ENCODE data around the gene MTTP.
A peak's percentile ranks its signal among the peaks of the same experiment; 100 is the strongest.
"Not testable (repeated sequence)": the region's sequence is repeated elsewhere in the genome, so short reads cannot be mapped to it uniquely, and the experiment has no call there.

Gene MTTP

DNA sequence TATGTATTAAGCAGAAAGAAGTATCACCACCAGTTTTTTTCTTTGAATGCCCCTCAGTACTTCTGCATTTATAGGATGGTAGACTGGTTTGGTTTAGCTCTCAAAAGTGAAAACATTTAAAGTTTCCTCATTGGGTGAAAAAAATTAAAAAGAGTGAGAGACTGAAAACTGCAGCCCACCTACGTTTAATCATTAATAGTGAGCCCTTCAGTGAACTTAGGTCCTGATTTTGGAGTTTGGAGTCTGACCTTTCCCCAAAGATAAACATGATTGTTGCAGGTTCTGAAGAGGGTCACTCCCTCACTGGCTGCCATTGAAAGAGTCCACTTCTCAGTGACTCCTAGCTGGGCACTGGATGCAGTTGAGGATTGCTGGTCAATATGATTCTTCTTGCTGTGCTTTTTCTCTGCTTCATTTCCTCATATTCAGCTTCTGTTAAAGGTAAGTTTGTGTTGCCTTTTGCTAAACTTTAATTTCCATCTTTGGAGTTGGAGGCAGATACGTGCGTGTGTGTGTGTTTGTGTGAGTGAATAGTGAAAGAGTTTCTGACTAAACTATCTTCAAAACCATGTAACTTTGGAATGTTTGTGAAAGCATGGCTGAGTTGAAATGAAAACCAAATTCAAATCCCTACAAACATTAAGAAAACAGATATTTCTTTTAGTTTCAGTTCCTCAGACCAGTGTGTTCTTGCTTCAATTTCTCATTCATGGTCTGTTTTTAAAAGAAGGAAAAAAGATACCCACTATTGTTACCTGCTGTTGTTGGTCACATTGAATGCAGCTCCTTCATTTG is at the start of gene MTTP:
Gene MTTP, plus strand, starts transcription at position 295 of the 795 bp plus-strand sequence. Its CDS starts 86 bp downstream, at position 381.
- Mint-ChIP-seq H3K4me1 (peaks cover 7% of the 10 kb centered on the region), H3K9me3 (no peaks in the 10 kb centered on the region), H3K27ac (peak within 1 kb of the TSS; percentile 92), H3K36me3 (no peaks in the 10 kb centered on the region), H3K4me3 (peak within 1 kb of the TSS; percentile 82), H3K27me3 (no peaks in the 10 kb centered on the region)
- peak; percentile 87 for ATAC-seq (ENCODE audit: low read depth)
- no peak for DNase-seq (ENCODE audit: low spot score in 2 of 2)

DNA sequence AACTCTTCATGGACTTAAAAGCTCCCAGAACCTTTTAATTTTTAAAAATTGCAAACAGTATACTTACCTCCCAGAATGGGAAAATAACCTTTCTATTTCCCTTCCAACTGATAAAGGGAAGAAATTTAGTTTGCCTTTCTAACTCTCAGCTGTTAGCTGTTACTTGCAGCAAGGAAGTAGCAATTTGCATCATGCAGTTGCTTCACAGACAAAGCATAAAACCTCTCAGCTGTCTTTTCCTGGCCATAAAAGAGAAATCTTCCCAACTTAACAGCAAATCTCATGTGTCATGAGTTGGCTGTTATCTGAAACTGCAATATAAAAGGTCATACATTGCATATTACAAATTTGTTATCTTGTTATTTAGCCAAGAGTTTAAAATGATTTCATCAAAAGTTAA is 45.4 kb upstream of the MTTP start:
- Mint-ChIP-seq H3K27me3 (peaks cover 7% of the 10 kb centered on the region), H3K4me3 (no peak overlapping the region), H3K27ac (no peak overlapping the region), H3K4me1 (no peaks in the 10 kb centered on the region), H3K9me3 (peaks cover 2% of the 10 kb centered on the region), H3K36me3 (no peaks in the 10 kb centered on the region)
- ATAC-seq (ENCODE audit: low read depth) (no peak), DNase-seq (ENCODE audit: low spot score in 2 of 2) (no peak)

DNA sequence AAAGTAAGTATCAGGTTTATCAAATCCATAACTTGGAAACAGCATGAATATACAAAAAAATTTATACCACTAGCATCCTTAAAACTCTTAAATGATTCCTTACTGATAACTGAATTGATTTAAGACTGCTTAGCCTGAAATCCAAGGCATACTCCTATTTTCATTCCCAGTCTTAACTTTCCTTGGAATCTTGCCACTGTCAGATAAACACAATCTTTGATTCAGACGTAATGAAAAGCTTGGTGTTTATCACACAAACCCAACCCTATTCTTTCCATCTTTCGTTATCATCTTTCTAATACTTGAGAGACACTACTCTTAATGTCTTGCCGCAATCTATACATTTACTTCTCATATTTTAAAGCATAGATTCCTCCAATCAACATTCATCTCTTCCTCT is 44.7 kb upstream of the MTTP start:
- Mint-ChIP-seq H3K9me3 (peaks cover 2% of the 10 kb centered on the region), H3K36me3 (no peaks in the 10 kb centered on the region), H3K4me3 (no peak overlapping the region), H3K27ac (no peak overlapping the region), H3K4me1 (no peaks in the 10 kb centered on the region), H3K27me3 (peaks cover 7% of the 10 kb centered on the region)
- DNase-seq (ENCODE audit: low spot score in 2 of 2) (no peak), ATAC-seq (ENCODE audit: low read depth) (no peak)

DNA sequence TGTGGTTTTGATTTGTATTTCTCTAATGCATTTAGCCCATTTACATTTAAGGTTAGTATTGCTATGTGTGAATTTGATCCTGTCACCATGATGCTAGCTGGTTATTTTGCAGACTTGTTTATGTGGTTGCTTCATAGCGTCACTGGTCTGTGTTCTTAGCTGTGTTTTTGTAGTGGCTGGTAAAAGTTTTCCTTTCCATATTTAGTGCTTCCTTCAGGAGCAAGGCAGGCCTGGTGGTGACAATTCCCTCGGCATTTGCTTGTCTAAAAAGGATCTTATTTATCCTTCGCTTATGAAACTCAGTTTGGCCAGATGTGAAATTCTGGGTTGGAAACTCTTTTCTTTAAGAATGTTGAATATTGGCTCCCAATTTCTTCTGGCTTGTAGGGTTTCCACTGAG is 39.9 kb upstream of the MTTP start:
- not testable (repeated sequence) for DNase-seq (ENCODE audit: low spot score in 2 of 2)

DNA sequence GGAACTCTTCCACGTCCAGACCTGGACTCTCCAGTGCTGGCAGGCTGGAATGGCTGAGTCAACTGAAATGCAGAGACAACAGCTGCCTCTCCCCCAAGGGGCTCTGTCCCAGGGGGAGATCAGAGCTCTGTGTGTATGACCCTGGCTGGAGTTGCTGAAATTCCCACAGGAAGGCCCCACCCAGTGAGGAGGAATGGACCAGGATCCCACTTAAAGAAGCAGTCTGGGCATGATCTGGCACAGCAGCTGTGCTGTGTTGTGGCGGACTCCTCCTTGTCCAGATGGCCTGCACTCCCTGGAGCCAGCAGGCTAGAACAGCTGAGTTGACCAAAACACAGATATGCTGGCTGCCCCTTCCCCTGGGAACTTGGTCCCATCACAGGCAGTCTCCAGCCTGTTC is 38.4 kb upstream of the MTTP start:
- Mint-ChIP-seq H3K4me1 (no peaks in the 10 kb centered on the region), H3K36me3 (no peaks in the 10 kb centered on the region), H3K27me3 (peaks cover 11% of the 10 kb centered on the region), H3K27ac (no peak overlapping the region), H3K4me3 (no peak overlapping the region), H3K9me3 (peaks cover 2% of the 10 kb centered on the region)
- DNase-seq (ENCODE audit: low spot score in 2 of 2): no peak
- ATAC-seq (ENCODE audit: low read depth): no peak

More for the DNA sequence above, 39.9 kb upstream of the MTTP start:
- H3K9me3 Mint-ChIP-seq; H3K4me1 Mint-ChIP-seq; ATAC-seq (ENCODE audit: low read depth); H3K36me3 Mint-ChIP-seq; H3K27ac Mint-ChIP-seq; H3K4me3 Mint-ChIP-seq: not testable (repeated sequence)
- H3K27me3 Mint-ChIP-seq: peaks cover 14% of the 10 kb centered on the region

DNA sequence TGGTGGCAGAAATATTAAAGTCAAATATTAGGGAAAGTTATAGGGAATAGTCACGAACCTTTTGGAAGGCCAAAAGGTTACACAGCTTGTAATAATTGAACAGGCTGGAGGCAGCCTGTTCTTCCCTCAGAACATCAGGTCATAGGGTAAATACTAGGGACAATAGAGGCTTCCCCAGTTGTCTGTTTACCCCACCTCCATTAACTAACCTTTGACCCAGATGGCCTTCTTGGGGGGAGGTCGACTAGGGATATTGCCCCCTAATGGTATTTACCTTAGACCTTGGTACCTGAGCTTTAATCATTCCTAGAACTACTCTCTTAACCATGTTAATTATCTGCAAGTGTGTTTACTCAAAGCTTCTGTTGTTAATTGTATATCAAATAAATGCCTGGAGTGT is 37.8 kb upstream of the MTTP start:
- Mint-ChIP-seq H3K4me1 (no peaks in the 10 kb centered on the region), H3K36me3 (no peaks in the 10 kb centered on the region), H3K4me3 (no peak overlapping the region), H3K27ac (no peak overlapping the region), H3K27me3 (peaks cover 13% of the 10 kb centered on the region), H3K9me3 (peaks cover 2% of the 10 kb centered on the region)
- ATAC-seq (ENCODE audit: low read depth) (no peak), DNase-seq (ENCODE audit: low spot score in 2 of 2) (no peak)

DNA sequence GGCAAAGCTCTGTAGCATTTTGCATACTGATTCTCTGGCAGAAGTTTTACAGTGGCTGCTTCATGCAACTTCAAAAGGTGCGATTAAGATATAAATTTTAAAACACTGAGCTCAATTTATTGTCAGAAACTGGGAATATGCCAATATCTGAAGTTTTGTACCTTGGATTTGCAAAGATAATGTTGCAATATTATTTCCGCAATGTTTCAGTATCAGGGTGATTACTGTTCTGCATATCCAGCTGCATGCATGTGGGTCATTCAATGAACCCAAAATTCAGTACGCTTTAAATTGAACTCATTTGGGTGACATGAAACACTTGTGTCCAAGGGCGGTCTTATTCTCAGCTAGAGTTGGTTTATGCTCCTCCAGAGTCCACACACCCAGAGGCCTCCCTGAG is 37.0 kb upstream of the MTTP start:
- H3K36me3 Mint-ChIP-seq: no peaks in the 10 kb centered on the region
- no peak overlapping the region for H3K4me3 Mint-ChIP-seq
- DNase-seq (ENCODE audit: low spot score in 2 of 2): no peak
- H3K27me3 Mint-ChIP-seq: peaks cover 11% of the 10 kb centered on the region
- H3K9me3 Mint-ChIP-seq: peaks cover 2% of the 10 kb centered on the region
- ATAC-seq (ENCODE audit: low read depth): no peak
- no peaks in the 10 kb centered on the region for H3K4me1 Mint-ChIP-seq
- H3K27ac Mint-ChIP-seq: no peak overlapping the region

DNA sequence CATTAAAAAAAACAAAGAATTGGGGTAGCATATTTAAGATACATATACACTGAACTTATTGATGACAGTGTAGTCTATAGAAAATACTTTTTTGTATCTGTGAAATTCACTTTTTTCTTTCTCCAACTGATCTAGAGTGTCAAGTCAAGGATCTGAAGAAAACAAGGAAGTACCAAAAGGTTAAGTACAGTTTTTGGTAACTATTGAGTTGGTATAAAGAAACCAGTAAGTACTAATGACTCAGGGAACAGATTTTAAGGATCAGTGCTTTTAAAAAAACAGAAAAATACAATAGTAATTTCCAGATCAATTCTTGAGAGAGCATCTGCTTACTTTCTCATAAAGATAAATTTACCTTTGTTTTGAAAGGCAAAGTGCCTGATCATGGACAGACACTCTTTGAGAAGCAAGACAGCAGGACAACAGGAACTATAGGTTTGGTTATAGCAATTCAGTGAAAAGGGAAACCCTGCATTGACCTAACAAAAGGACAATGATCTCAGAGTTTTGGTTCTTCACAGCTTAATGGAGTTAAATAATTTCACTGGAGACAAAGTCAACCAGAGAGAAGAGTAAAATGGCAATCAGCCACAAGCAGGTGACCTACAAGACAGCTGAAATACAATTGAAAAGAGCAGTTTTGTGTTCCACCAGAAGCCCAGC is 34.2 kb upstream of the MTTP start:
- H3K27me3 Mint-ChIP-seq: peaks cover 4% of the 10 kb centered on the region
- H3K9me3 Mint-ChIP-seq: peaks cover 5% of the 10 kb centered on the region
- H3K27ac Mint-ChIP-seq: no peak overlapping the region
- ATAC-seq (ENCODE audit: low read depth): no peak
- DNase-seq (ENCODE audit: low spot score in 2 of 2): no peak
- H3K4me1 Mint-ChIP-seq: no peaks in the 10 kb centered on the region
- no peak overlapping the region for H3K4me3 Mint-ChIP-seq
- H3K36me3 Mint-ChIP-seq: no peaks in the 10 kb centered on the region

DNA sequence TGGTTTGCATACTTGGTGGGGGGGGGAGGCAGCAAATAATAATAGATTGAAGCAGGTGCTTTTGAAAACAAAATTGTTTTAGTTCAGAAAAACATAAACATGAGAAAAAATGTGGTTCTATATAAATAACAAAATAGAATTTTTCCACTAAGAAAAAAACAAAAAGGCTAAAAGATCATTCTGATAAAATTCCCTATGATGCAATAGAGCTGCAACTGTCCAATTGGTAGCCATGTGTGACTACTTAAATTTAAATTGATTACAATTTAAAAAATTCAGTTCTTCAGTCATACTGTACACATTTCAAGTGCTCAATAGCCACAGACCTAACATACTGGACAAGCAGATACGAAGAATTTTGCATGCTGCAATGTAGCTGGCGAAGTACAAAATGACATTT is 21.8 kb upstream of the MTTP start:
- Mint-ChIP-seq H3K27me3 (no peaks in the 10 kb centered on the region), H3K9me3 (no peaks in the 10 kb centered on the region), H3K27ac (no peak overlapping the region), H3K36me3 (peaks cover 15% of the 10 kb centered on the region), H3K4me1 (no peaks in the 10 kb centered on the region), H3K4me3 (no peak overlapping the region)
- ATAC-seq (ENCODE audit: low read depth) (no peak), DNase-seq (ENCODE audit: low spot score in 2 of 2) (no peak)

DNA sequence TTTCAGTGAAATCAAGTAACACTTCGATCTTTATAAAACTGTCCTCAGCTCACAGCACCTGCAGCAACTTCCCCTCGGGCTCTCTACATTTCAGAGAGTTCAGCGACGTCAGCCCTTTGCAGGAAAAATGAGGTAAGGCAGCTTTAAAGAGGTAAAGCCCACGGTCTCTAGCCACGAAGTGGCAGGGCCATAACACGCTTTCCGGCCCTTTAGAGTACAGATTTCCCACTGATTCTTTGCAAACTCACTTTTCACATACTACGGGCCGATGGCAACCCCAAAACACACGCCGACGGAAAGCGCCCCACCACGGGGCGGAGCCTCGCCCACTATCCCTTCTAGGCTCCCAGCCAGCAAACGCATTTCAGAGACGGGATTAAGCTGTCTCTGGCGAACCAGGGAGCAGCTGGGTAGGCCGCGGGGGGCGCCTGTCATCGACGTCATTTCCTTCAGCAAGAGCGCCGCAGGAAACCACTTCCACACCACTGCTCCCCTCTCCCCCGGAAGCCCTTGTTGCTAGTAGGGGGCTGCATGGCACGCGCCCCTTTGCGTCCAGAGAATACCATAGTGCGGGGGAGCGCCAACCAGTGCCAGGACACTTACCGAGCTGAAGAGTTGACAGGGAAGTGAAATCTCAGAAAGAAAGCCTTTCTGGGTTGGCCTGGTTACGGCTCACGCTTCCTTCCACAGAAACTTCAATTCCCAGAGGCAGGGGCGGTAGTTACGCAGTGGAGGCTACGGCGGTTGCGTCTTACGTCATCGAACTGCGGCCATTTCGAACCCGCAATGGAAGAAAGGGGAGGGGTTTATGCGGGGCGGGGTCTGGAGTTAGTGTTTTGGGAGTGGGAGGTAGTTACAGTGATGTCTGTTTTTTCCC is 11.1 kb upstream of the MTTP start, which contains the start of gene TRMT10A:
Gene TRMT10A, minus strand, starts transcription at position 730 of the 877 bp plus-strand sequence. CDS start 4,701 bp downstream, outside the sequence.
- DNase-seq (ENCODE audit: low spot score in 2 of 2): peak; percentile 86 to 89
- Mint-ChIP-seq H3K4me3 (peak within 1 kb of the TSS; percentile 94), H3K4me1 (peaks cover 7% of the 10 kb centered on the region), H3K27me3 (peaks cover 4% of the 10 kb centered on the region), H3K27ac (peak within 1 kb of the TSS; percentile 100), H3K36me3 (no peaks in the 10 kb centered on the region), H3K9me3 (no peaks in the 10 kb centered on the region)
- peak; percentile 82 for ATAC-seq (ENCODE audit: low read depth)

DNA sequence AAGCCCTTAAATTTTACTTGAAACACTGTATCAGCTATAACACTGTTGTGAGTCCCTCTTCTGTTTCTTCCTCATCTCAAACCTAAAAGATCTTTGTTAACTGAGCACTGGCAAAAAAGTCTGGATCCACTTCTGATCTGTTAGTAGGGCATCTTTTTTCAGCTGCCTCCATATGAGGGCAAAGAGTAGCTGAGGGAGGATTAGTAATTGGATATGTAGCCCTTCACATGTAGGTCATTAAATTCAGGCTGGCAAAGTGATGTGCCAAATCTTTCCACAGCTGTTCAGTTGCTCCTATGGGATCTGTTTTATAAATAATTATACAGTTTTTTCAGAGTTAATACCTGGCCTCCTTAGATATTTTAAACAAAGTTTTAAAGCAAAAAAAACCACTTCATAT is 9.7 kb upstream of the MTTP start:
- no peaks in the 10 kb centered on the region for H3K36me3 Mint-ChIP-seq
- DNase-seq (ENCODE audit: low spot score in 2 of 2) (no peak), ATAC-seq (ENCODE audit: low read depth) (no peak)
- H3K27me3 Mint-ChIP-seq: peaks cover 4% of the 10 kb centered on the region
- peaks cover 7% of the 10 kb centered on the region for H3K4me1 Mint-ChIP-seq
- peak overlapping the region; percentile 60 for H3K27ac Mint-ChIP-seq
- no peaks in the 10 kb centered on the region for H3K9me3 Mint-ChIP-seq
- H3K4me3 Mint-ChIP-seq: peak overlapping the region; percentile 14

DNA sequence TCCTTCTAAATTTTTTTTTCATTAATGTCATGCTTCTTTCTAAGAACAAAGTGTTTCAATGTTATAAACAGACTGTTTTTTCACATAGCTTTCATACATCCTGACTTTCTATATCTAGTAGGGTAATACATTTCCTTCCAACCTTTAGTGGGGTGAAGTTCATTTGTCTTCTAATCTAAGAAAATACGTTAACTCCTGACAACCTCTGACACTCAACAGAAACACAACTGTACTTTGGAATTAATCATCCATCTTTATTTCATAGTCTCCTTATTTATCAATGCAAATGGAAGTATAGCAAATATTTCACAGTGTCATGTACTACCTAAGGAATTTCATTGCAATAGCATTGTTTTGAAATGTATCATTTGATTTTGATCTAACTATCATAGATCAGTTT is 2.7 kb upstream of the MTTP start:
- H3K27me3 Mint-ChIP-seq: peaks cover 2% of the 10 kb centered on the region
- H3K27ac Mint-ChIP-seq: no peak overlapping the region
- ATAC-seq (ENCODE audit: low read depth) (no peak), DNase-seq (ENCODE audit: low spot score in 2 of 2) (no peak)
- H3K36me3 Mint-ChIP-seq: no peaks in the 10 kb centered on the region
- peaks cover 7% of the 10 kb centered on the region for H3K4me1 Mint-ChIP-seq
- H3K4me3 Mint-ChIP-seq: no peak overlapping the region
- H3K9me3 Mint-ChIP-seq: no peaks in the 10 kb centered on the region

DNA sequence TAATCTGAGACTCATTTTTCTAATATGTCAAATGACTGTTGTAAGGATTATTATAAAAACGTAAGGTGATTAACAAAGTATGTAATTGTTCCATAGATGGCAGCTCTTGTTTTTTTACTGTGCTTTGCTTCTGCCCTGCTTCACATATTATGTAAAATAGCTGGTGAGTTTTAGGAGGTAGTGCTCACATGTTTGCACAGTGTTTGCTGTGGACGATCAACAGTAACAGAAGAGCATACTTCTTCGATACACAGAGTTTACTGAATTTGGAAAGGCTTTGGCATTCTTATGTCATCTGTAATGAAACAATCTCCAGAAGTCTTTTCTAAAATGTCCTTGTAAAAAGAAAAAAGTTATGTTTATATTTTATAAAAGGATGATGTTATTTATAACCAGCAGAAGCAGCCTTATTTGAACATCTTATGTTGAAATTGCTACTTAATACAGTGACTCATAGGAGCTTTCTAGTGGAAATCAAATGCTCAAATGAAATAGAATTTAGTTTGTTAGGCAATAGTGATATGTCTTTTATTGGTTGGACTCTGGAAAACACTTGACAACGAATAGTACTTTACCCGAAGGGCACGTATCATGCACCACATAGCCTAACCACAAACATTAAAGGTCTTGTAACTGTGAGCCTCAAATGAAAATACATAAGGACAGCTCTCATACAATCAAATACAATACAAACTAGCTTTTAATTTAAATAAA is 1.9 kb upstream of the MTTP start:
- H3K27me3 Mint-ChIP-seq: peaks cover 2% of the 10 kb centered on the region
- no peaks in the 10 kb centered on the region for H3K36me3 Mint-ChIP-seq
- H3K27ac Mint-ChIP-seq: no peak overlapping the region
- no peaks in the 10 kb centered on the region for H3K9me3 Mint-ChIP-seq
- no peak overlapping the region for H3K4me3 Mint-ChIP-seq
- no peak for DNase-seq (ENCODE audit: low spot score in 2 of 2)
- no peak for ATAC-seq (ENCODE audit: low read depth)
- H3K4me1 Mint-ChIP-seq: peaks cover 7% of the 10 kb centered on the region

Measured in memory B cell (primary cell).